H1 (cell line): ENCODE data around the gene EYA2. TPM values are rescaled to one million over a fixed set of nuclear protein-coding genes. Genes with fewer than 3 reads are reported as not detected.

ENCODE experiments used
- CTCF ChIA-PET: fragments of 300-600 bp; sonication (Branson Sonifier 250); formaldehyde crosslinking; loops from one replicate; lab custom pipeline; 2021; ENCODE audit not compliant: partially characterized antibody; lab: Charles Lee
- POLR2A ChIA-PET: fragments of 300-600 bp; sonication (Branson Sonifier 250); formaldehyde crosslinking; loops from one replicate; lab custom pipeline; 2021; ENCODE audit warnings: inconsistent platforms; ENCODE audit not compliant: partially characterized antibody; lab: Charles Lee
- DNase-seq, 2 experiments: peaks; one replicate each; pipeline versions ENCODE4 v3.0.0 to v3.0.0-alpha.2; 2010 to 2022; ENCODE audit warnings: low spot score in 2 of 2, low read depth in 1 of 2, mixed read lengths in 1 of 2
- FAIRE-seq: peaks from 2 replicates; lab custom pipeline; 2011; peaks lifted over from hg19 to GRCh38; lab: Jason Lieb, UNC
- H2AFZ ChIP-seq: 2 replicates; pipeline ENCODE4 v1.8.1; 2012; ENCODE audit warnings: low read length, inconsistent platforms
- H2AK5ac ChIP-seq: 2 replicates; pipeline ENCODE4 v1.6.1; 2013; ENCODE audit warnings: low read depth, low read length
- H2BK120ac ChIP-seq: replicated peaks from 2 replicates; pipeline ENCODE3; 2013; ENCODE audit warnings: low read depth, low read length, inconsistent platforms
- H2BK12ac ChIP-seq: 2 replicates; pipeline ENCODE4 v1.6.1; 2013; ENCODE audit warnings: low read depth, low read length
- H2BK15ac ChIP-seq: 2 replicates; pipeline ENCODE4 v1.6.1; 2013; ENCODE audit warnings: low read length
- H2BK20ac ChIP-seq: 2 replicates; pipeline ENCODE4 v1.6.1; 2013; ENCODE audit warnings: low read length
- H2BK5ac ChIP-seq: 2 replicates; pipeline ENCODE4 v1.6.1; 2013; ENCODE audit warnings: low read depth, low read length
- H3K14ac ChIP-seq: 2 replicates; pipeline ENCODE4 v1.6.1; 2013; ENCODE audit warnings: inconsistent platforms; ENCODE audit not compliant: insufficient read length
- H3K18ac ChIP-seq: 2 replicates; pipeline ENCODE4 v1.6.1; 2013; ENCODE audit warnings: low read length; ENCODE audit errors: extremely low read depth
- H3K23ac ChIP-seq: 2 replicates; pipeline ENCODE4 v1.6.1; 2013; ENCODE audit warnings: inconsistent platforms; ENCODE audit not compliant: insufficient read length
- H3K23me2 ChIP-seq: 2 replicates; pipeline ENCODE4 v1.6.1; 2013; ENCODE audit warnings: low read depth, low read length
- H3K27ac ChIP-seq: 2 replicates; pipeline ENCODE4 v1.6.1; 2011; ENCODE audit warnings: low read depth, low read length, inconsistent platforms
- H3K27me3 ChIP-seq, 4 experiments: replicated peaks in 1 of 4; 1 replicate in 1 of 4; 2 replicates in 3 of 4; pipeline versions ENCODE4 v1.6.1 to v1.8.1; 2011 to 2013; ENCODE audit warnings: low read length in 3 of 4, mild to moderate bottlenecking in 3 of 4, inconsistent platforms in 2 of 4, mixed read lengths in 2 of 4, moderate library complexity in 1 of 4; ENCODE audit not compliant: control insufficient read depth in 3 of 4, insufficient read depth in 3 of 4; ENCODE audit errors: extremely low read depth in 1 of 4
- H3K36me3 ChIP-seq, 4 experiments: 2 replicates each; pipeline versions ENCODE4 v1.6.1 to v1.8.1; 2011 to 2013; ENCODE audit warnings: mild to moderate bottlenecking in 4 of 4, low read length in 3 of 4, moderate library complexity in 2 of 4, control low read depth in 1 of 4, inconsistent platforms in 1 of 4; ENCODE audit not compliant: insufficient read depth in 4 of 4, control insufficient read depth in 2 of 4
- H3K4ac ChIP-seq: replicated peaks from 2 replicates; pipeline ENCODE3; 2013; ENCODE audit warnings: low read length, low read depth, mixed read lengths, inconsistent platforms; ENCODE audit not compliant: insufficient read length
- H3K4me1 ChIP-seq, 4 experiments: replicated peaks in 1 of 4; 1 replicate in 1 of 4; 2 replicates in 3 of 4; pipeline versions ENCODE4 v1.6.1 to v1.8.1; 2011 to 2013; ENCODE audit warnings: low read length in 3 of 4, inconsistent platforms in 2 of 4, mixed read lengths in 1 of 4; ENCODE audit not compliant: insufficient read depth in 4 of 4, control insufficient read depth in 3 of 4
- H3K4me2 ChIP-seq, 2 experiments: 2 replicates each; pipeline versions ENCODE4 v1.6.1 to v1.8.1; 2011 to 2013; ENCODE audit warnings: low read depth in 2 of 2, low read length in 2 of 2, control low read depth in 1 of 2, inconsistent platforms in 1 of 2, mild to moderate bottlenecking in 1 of 2; ENCODE audit not compliant: insufficient read depth in 1 of 2
- H3K4me3 ChIP-seq, 4 experiments: fragments of 200-600, 300-600 bp in 1 of 4; sonication (generic), shearing (Covaris generic), sonication (Bioruptor Twin) in 1 of 4; 2 replicates each; pipeline versions ENCODE4 v1.5.1 to v1.8.1; 2011 to 2016; ENCODE audit warnings: low read length in 4 of 4, low read depth in 3 of 4, control low read depth in 2 of 4, inconsistent platforms in 2 of 4, mild to moderate bottlenecking in 2 of 4, mixed read lengths in 1 of 4, moderate library complexity in 1 of 4; ENCODE audit not compliant: insufficient read depth in 2 of 4; ENCODE audit errors: extremely low read depth in 1 of 4
- H3K56ac ChIP-seq: replicated peaks from 2 replicates; pipeline ENCODE3; 2013; ENCODE audit warnings: low read depth, mild to moderate bottlenecking, mixed read lengths, low read length, inconsistent platforms; ENCODE audit not compliant: insufficient read length
- H3K79me1 ChIP-seq: 2 replicates; pipeline ENCODE4 v1.6.1; 2013; ENCODE audit warnings: low read depth, low read length, control low read depth
- H3K79me2 ChIP-seq, 2 experiments: 2 replicates each; pipeline versions ENCODE4 v1.6.1 to v1.8.1; 2012 to 2013; ENCODE audit warnings: low read length in 2 of 2, mild to moderate bottlenecking in 2 of 2, inconsistent platforms in 1 of 2; ENCODE audit not compliant: insufficient read depth in 2 of 2, control insufficient read depth in 1 of 2
- H3K9ac ChIP-seq, 4 experiments: replicated peaks in 1 of 4; 1 replicate in 1 of 4; 2 replicates in 3 of 4; pipeline versions ENCODE4 v1.6.1 to v1.8.1; 2011 to 2013; ENCODE audit warnings: low read depth in 3 of 4, low read length in 3 of 4, control low read depth in 2 of 4, mild to moderate bottlenecking in 2 of 4, moderate library complexity in 2 of 4, inconsistent platforms in 1 of 4; ENCODE audit errors: extremely low read depth in 1 of 4
- H3K9me3 ChIP-seq, 2 experiments: 2 replicates each; pipeline versions ENCODE4 v1.6.1 to v1.8.1; 2012 to 2013; ENCODE audit warnings: mild to moderate bottlenecking in 2 of 2, moderate library complexity in 2 of 2, control low read depth in 1 of 2, inconsistent platforms in 1 of 2, low read depth in 1 of 2, low read length in 1 of 2, mixed read lengths in 1 of 2; ENCODE audit not compliant: insufficient read depth in 2 of 2
- H4K20me1 ChIP-seq, 2 experiments: replicated peaks in 1 of 2; 2 replicates each; pipeline versions ENCODE3 to v1.8.1; 2011 to 2013; ENCODE audit warnings: inconsistent platforms in 2 of 2, low read length in 2 of 2, mild to moderate bottlenecking in 1 of 2; ENCODE audit not compliant: insufficient read depth in 2 of 2, control insufficient read depth in 1 of 2
- H4K5ac ChIP-seq: 2 replicates; pipeline ENCODE4 v1.6.1; 2013; ENCODE audit warnings: low read length, low read depth, mixed read lengths, inconsistent platforms; ENCODE audit not compliant: insufficient read length
- H4K8ac ChIP-seq: 2 replicates; pipeline ENCODE4 v1.8.0; 2013; ENCODE audit warnings: mild to moderate bottlenecking, moderate library complexity, low read length, inconsistent platforms; ENCODE audit not compliant: insufficient read depth; ENCODE audit errors: extremely low read depth
- H4K91ac ChIP-seq: replicated peaks from 2 replicates; pipeline ENCODE3; 2013; ENCODE audit warnings: low read length, mixed read lengths, inconsistent platforms; ENCODE audit not compliant: insufficient read length
- POLR2AphosphoS5 ChIP-seq: IDR thresholded peaks from 2 replicates; pipeline ENCODE4 v1.6.1; 2011; ENCODE audit warnings: low read depth, low read length
- WGBS, 2 experiments: shearing (Covaris generic) in 1 of 2; methylation state at CpG; one replicate each; pipeline versions ENCODE4 v1.1.6 to v1.1.7; 2013 to 2015; ENCODE audit warnings: low lambda C conversion rate in 2 of 2, mixed read lengths in 2 of 2, inconsistent platforms in 1 of 2, low coverage in 1 of 2, missing lambda C conversion rate in 1 of 2; ENCODE audit not compliant: insufficient replicate concordance in 2 of 2, insufficient coverage in 1 of 2, insufficient read length in 1 of 2; ENCODE audit errors: extremely low coverage in 1 of 2, missing lambda C conversion rate in 1 of 2; 5-methylcytosine and 5-hydroxymethylcytosine counted together
- polyA plus RNA-seq, 7 experiments: library from polyadenylated mRNA; depleted of rRNA in 3 of 7; stranded (reverse) in 5 of 7; unstranded in 2 of 7; fragments of >200 nt in 5 of 7; fragments of 200-250 nt in 2 of 7; gene quantifications; 1 replicate in 5 of 7; 2 replicates in 1 of 7; 4 replicates in 1 of 7; pipeline versions ENCODE4 v1.2.1 to v1.2.3, GENCODE V29; 2011 to 2013; ENCODE audit warnings: missing spikeins in 2 of 7, mixed read lengths in 2 of 7
- total RNA-seq: library from RNA; stranded (reverse); fragmentation: NEBNext Ultra II Directional; extraction: Animal tissue kit (Norgen Biotek cat#: 25700); gene quantifications from 2 replicates; pipeline ENCODE4 v1.2.1, GENCODE V29; 2021

EYA2 gene
- total and polyA plus RNA-seq, 2 of the 8 experiments (the other 6 are each of a cell fraction or from before 2014, with no cell fraction given), result 1.6 to 1.7 TPM

GRCh38 chr20:47191956-47192355, 297.3 kb downstream of the EYA2 start:
- DNase-seq, result no peak
- Histone ChIP-seq H3K36me3 (no peaks in the 10 kb centered on the region), H3K14ac (no peak overlapping the region), H2BK20ac (no peak overlapping the region), H3K4me2 (no peak overlapping the region), H3K79me2 (no peaks in the 10 kb centered on the region), H3K4me1 (peaks cover 0 to 3% (median under 1%) of the 10 kb centered on the region in 4 experiments; a peak in 3 of 7 replicates), H2AK5ac (no peak overlapping the region), H3K23ac (no peak overlapping the region), H3K23me2 (peaks cover 11% of the 10 kb centered on the region; the same call in 1 of the 2 replicates), H2BK12ac (no peak overlapping the region), H2BK120ac (no peak overlapping the region), H3K56ac (no peak overlapping the region), H4K5ac (no peak overlapping the region), H2BK15ac (no peak overlapping the region), H3K27ac (no peak overlapping the region), H3K4me3 (no peak overlapping the region), H3K79me1 (no peaks in the 10 kb centered on the region), H3K4ac (no peak overlapping the region), H3K18ac (no peak overlapping the region), H4K8ac (no peak overlapping the region), H2AFZ (no peak overlapping the region), H3K27me3 (no peaks in the 10 kb centered on the region; a peak in 1 of 7 replicates), H4K91ac (no peak overlapping the region), H2BK5ac (no peak overlapping the region), H4K20me1 (peaks cover 0 to 2% of the 10 kb centered on the region in 2 experiments), H3K9me3 (no peaks in the 10 kb centered on the region), H3K9ac (no peak overlapping the region)
- POLR2A ChIA-PET, result no interaction called here
- CTCF ChIA-PET, result interaction anchor here (0.7 kb wide), 1 partner anchor 225 kb away, joined by 3 read pairs; no protein-coding TSS in a partner anchor
- no peak for TF ChIP-seq POLR2AphosphoS5
- 93% methylated on average over 3 of the region's 3 CpGs; no CpG with 5 or more reads in 1 of the 2 experiments for WGBS, 2 experiments
- FAIRE-seq, result no peak
